ENCODE data around the gene UPF2. TPM values are rescaled to one million over a fixed set of nuclear protein-coding genes. Genes with fewer than 3 reads are reported as not detected.

The UPF2 gene
- total RNA-seq, 4 donors from 2014 or later, result 16.5 to 28.6 (median 23.1) TPM

DNA sequence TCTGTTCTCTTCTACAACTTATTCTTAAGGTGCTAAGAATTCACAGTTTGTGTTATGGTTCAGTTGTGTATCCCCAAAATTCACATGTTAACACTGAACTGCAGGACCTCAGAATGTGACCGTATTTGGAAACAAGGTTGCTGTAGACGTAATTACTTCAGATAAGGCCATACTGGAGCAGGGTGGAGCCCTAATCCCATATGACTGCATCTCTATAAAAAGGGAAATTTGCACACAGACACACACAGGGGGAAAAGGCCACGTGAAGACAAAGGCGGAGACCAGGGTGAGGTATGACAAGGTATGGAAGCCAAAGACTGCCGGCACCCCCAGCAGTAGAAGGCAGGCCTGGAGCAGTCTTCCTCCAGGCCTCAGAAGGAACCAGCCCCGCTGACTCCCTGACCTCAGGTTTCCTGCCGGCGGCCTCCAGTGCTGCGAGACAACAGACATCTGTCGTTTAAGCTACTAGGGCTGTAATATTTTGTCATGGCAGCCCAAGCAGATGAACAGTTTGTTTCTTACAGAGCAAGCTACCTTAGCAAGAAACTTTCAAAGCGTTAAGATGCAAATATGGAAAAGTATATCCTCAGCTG, 120.7 kb downstream of the UPF2 start:
- Histone ChIP-seq H3K4me3 (no peak overlapping the region), H3K4me1 (no peaks in the 10 kb centered on the region), H3K36me3 (peaks cover 0 to 24% (median 10%) of the 10 kb centered on the region in 4 donors), H3K27ac (no peak overlapping the region), H3K27me3 (no peaks in the 10 kb centered on the region), H3K9me3 (no peaks in the 10 kb centered on the region)
- in situ Hi-C loops (cut with MboI; ENCODE audit: low pct_ligation_motif_present in 1 of 4, low pct_unique_long_range_greater_than_20kb in 1 of 4, low sequenced_read_pairs in 3 of 4), result no loop called here
- DNase-seq, result peak; percentile 37
- intact Hi-C loops (cut with DNase I; ENCODE audit: low total_unique reads), result no loop called here
- TF ChIP-seq, protein P1, sequence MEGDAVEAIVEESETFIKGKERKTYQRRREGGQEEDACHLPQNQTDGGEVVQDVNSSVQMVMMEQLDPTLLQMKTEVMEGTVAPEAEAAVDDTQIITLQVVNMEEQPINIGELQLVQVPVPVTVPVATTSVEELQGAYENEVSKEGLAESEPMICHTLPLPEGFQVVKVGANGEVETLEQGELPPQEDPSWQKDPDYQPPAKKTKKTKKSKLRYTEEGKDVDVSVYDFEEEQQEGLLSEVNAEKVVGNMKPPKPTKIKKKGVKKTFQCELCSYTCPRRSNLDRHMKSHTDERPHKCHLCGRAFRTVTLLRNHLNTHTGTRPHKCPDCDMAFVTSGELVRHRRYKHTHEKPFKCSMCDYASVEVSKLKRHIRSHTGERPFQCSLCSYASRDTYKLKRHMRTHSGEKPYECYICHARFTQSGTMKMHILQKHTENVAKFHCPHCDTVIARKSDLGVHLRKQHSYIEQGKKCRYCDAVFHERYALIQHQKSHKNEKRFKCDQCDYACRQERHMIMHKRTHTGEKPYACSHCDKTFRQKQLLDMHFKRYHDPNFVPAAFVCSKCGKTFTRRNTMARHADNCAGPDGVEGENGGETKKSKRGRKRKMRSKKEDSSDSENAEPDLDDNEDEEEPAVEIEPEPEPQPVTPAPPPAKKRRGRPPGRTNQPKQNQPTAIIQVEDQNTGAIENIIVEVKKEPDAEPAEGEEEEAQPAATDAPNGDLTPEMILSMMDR (IDR thresholded peaks at IDR 0.05), result no peak
- no peak for TF ChIP-seq POLR2AphosphoS5 (IDR thresholded peaks at IDR 0.05)
- no peak for TF ChIP-seq POLR2A (IDR thresholded peaks at IDR 0.05)
- TF ChIP-seq EP300 (IDR thresholded peaks at IDR 0.05; ENCODE audit: low read depth), result no peak
- whole genome bisulfite sequencing, 2 donors (ENCODE audit: low coverage in 1 of 2), result 63 to 67% methylated on average over 9 to 11 of the region's 11 CpGs

DNA sequence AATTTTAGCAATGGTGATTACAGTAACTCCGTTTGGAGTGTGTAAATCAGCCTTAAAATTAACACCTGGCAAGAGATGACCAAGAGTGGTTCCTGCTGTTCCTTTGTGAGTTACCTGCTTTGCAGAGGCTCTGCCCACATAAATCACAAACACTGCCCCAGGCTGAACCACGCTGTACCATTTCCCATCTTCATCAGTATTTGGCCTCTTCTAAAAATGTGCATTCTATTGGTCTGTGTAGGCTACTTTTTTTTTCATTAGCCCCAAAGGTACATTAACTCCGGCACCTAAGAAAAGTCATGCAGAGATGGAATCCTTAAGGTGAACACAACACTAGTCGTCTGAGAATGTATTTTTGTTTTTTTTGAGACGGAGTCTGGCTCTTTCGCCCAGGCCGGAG, 123.3 kb downstream of the UPF2 start:
- H3K36me3 ChIP-seq, result peaks cover 0 to 14% (median 6%) of the 10 kb centered on the region in 4 donors

GRCh38 chr10:11918384-11918783, 124.2 kb downstream of the UPF2 start:
- in situ Hi-C loops (cut with MboI; ENCODE audit: low pct_ligation_motif_present in 1 of 4, low pct_unique_long_range_greater_than_20kb in 1 of 4, low sequenced_read_pairs in 3 of 4) (no loop called here), intact Hi-C loops (cut with DNase I; ENCODE audit: low total_unique reads) (no loop called here)
- no peaks in the 10 kb centered on the region for H3K27me3 ChIP-seq
- WGBS, 2 donors (ENCODE audit: low coverage in 1 of 2), result 68 to 91% methylated on average over 3 to 8 of the region's 8 CpGs
- no peaks in the 10 kb centered on the region for H3K9me3 ChIP-seq
- H3K4me1 ChIP-seq, result no peaks in the 10 kb centered on the region
- DNase-seq, result no peak
- no peak overlapping the region for H3K4me3 ChIP-seq
- TF ChIP-seq POLR2A (IDR thresholded peaks at IDR 0.05), result no peak
- H3K36me3 ChIP-seq, result peaks cover 0 to 14% (median 6%) of the 10 kb centered on the region in 4 donors
- no peak overlapping the region for H3K27ac ChIP-seq

More for the DNA sequence above, 123.3 kb downstream of the UPF2 start:
- Histone ChIP-seq H3K27ac (no peak overlapping the region), H3K27me3 (no peaks in the 10 kb centered on the region), H3K4me1 (no peaks in the 10 kb centered on the region), H3K4me3 (no peak overlapping the region), H3K9me3 (no peaks in the 10 kb centered on the region)
- intact Hi-C loops (cut with DNase I; ENCODE audit: low total_unique reads) (no loop called here), in situ Hi-C loops (cut with MboI; ENCODE audit: low pct_ligation_motif_present in 1 of 4, low pct_unique_long_range_greater_than_20kb in 1 of 4, low sequenced_read_pairs in 3 of 4) (no loop called here)
- 78 to 88% methylated on average over 4 to 7 of the region's 7 CpGs for WGBS, 2 donors (ENCODE audit: low coverage in 1 of 2)
- DNase-seq, result no peak
- TF ChIP-seq EP300 (IDR thresholded peaks at IDR 0.05; ENCODE audit: low read depth) (no peak), POLR2A (IDR thresholded peaks at IDR 0.05) (no peak), POLR2AphosphoS5 (IDR thresholded peaks at IDR 0.05) (no peak)
- TF ChIP-seq, protein P1 (IDR thresholded peaks at IDR 0.05), result no peak

DNA sequence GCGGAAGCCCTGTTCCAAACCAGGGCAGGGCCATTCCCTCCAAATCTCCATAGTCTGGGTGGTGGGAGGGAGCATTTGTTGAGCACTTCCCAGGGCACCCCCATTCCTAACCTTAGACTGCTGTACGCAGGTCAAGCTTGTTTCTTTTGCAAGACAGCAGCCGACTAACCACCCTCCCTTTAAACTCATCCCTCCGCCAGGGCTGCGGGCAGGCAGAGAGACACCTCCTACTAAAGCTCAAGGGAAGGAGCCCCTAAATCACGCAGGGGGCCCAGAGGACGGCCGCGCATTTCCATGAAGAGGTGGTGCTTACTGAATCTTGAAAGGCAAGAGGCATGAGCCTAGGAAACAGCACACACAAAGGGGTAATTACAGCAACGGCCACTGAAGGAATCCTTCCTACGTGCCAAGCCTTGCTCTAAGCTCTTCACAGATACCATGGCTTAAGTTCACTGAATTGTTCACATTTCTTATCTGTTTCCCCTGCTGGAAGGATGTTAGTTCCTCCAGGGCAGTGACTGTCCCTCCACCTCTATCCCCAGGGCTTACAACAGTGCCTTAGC, 129.4 kb downstream of the UPF2 start:
- Histone ChIP-seq H3K4me3 (no peak overlapping the region), H3K9me3 (no peaks in the 10 kb centered on the region), H3K36me3 (no peaks in the 10 kb centered on the region), H3K4me1 (no peaks in the 10 kb centered on the region), H3K27me3 (no peaks in the 10 kb centered on the region), H3K27ac (no peak overlapping the region)
- TF ChIP-seq, protein P1 (IDR thresholded peaks at IDR 0.05), result no peak
- TF ChIP-seq POLR2AphosphoS5 (IDR thresholded peaks at IDR 0.05) (no peak), POLR2A (IDR thresholded peaks at IDR 0.05) (no peak), EP300 (IDR thresholded peaks at IDR 0.05; ENCODE audit: low read depth) (no peak)
- intact Hi-C loops (cut with DNase I; ENCODE audit: low total_unique reads) (no loop called here), in situ Hi-C loops (cut with MboI; ENCODE audit: low pct_ligation_motif_present in 1 of 4, low pct_unique_long_range_greater_than_20kb in 1 of 4, low sequenced_read_pairs in 3 of 4) (no loop called here)
- DNase-seq, result no peak
- WGBS, 2 donors (ENCODE audit: low coverage in 1 of 2), result 80% methylated on average over 11 of the region's 11 CpGs; no CpG with 5 or more reads in 1 of the 2 donors

Data from transverse colon (tissue), 4 donors.